CD4-positive, alpha-beta T cell treated with Interleukin-1 beta for 1 hour (primary cell): ENCODE measurements around the gene GAK.
A peak's percentile ranks its signal among the peaks of the same experiment; 100 is the strongest.

Source experiments
- DNase-seq, 2 donors: peaks; one replicate each; pipeline ENCODE4 v3.0.0-alpha.2; 2020 to 2022

Gene GAK

GRCh38 chr4:887034-887763, 44.9 kb downstream of the GAK start:
- no peak for DNase-seq

- no peak for DNase-seq
These were observed 45.9 kb downstream of the GAK start for GRCh38 chr4:886244-886643.

GRCh38 chr4:885353-885752, 46.8 kb downstream of the GAK start:
- DNase-seq = no peak

GRCh38 chr4:884896-885295, 47.2 kb downstream of the GAK start:
- DNase-seq = no peak

- no peak for DNase-seq
These were observed 47.9 kb downstream of the GAK start for GRCh38 chr4:884259-884658.

GRCh38 chr4:883377-884095, 48.6 kb downstream of the GAK start:
- DNase-seq = no peak

GRCh38 chr4:882646-883045, 49.5 kb downstream of the GAK start:
- DNase-seq = no peak

- DNase-seq = no peak
These were observed 50.4 kb downstream of the GAK start for GRCh38 chr4:881709-882108.

GRCh38 chr4:880684-881405, 51.3 kb downstream of the GAK start:
- DNase-seq = no peak

GRCh38 chr4:879729-880077, 52.4 kb downstream of the GAK start:
- peak; percentile 15 to 45 for DNase-seq

GRCh38 chr4:878796-879728, 53.1 kb downstream of the GAK start:
- peak; percentile 11 to 40 for DNase-seq

GRCh38 chr4:877502-877901, 54.6 kb downstream of the GAK start:
- DNase-seq = no peak

GRCh38 chr4:876780-877179, 55.3 kb downstream of the GAK start:
- DNase-seq = no peak

- DNase-seq = no peak
These were observed 56.2 kb downstream of the GAK start for GRCh38 chr4:875818-876423.

- DNase-seq = no peak
These were observed 56.9 kb downstream of the GAK start for GRCh38 chr4:874971-875817.

GRCh38 chr4:874056-874455, 58.1 kb downstream of the GAK start:
- no peak for DNase-seq

- DNase-seq = no peak
These were observed 59.7 kb downstream of the GAK start for GRCh38 chr4:872241-872981.

GRCh38 chr4:871484-871883, 60.6 kb downstream of the GAK start:
- DNase-seq = no peak

GRCh38 chr4:870951-871350, 61.2 kb downstream of the GAK start:
- DNase-seq = no peak

- DNase-seq = no peak
These were observed 62.3 kb downstream of the GAK start for GRCh38 chr4:869776-870175.

GRCh38 chr4:868421-868820, 63.7 kb downstream of the GAK start:
- DNase-seq = no peak
